ENCODE measurements around the gene NME3. TPM values are rescaled to one million over a fixed set of nuclear protein-coding genes. Genes with fewer than 3 reads are reported as not detected.

NME3 gene
- total and polyA plus RNA-seq, 2 donors (not counting 3 experiments of a cell fraction or from before 2014, with no cell fraction given), result 38.2 to 74.4 TPM

DNA sequence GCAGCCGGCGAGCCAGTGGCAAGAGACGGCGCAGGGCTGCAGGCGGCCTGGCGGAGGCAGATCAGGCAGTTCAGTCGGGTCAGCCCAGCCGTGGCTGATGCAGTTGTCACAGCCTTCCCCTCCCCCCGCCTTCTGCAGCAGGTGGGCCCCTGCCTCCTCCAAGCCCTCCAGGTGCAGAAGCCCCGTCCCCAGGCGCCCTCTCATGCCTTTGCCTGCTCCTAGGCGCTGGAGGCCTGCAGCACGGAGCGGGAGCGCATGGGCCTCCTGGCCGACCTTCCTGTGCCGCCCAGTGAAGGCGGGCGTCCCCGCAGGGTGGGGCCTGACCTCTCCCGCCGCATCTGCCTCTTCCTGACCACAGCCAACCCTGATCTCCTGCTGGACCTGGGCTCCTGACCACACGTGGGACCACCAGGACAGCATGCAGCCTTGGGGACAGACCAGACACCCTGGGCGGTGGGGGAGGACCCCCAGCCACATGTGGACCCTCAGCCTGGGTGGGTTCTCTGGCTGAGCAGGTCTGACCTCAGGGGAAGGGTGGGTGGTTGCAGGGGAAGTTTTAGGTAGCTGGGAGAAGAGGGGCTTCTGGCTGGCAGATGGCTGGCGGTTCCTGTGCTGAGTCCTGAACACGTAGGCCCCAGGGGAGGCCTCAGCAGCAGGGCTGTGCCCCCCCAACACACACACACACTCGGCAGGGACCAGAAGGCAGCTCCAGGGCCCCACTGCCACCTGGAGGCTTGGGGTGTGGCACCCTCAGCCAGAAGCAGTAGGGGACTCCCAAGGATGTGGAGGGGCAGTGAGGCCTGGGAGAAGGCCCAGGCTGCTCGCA lies 4.7 kb upstream of the NME3 start:
- H2AFZ ChIP-seq (ENCODE audit: low read depth, low read length), result no peak overlapping the region
- H3K9me1 ChIP-seq (replicated peaks; ENCODE audit: control insufficient read depth, extremely low read depth, insufficient read depth, low read length), result no peaks in the 10 kb centered on the region
- no peak for FAIRE-seq
- H3K9me3 ChIP-seq (replicated peaks; ENCODE audit: control insufficient read depth, insufficient read depth, low read length), result no peaks in the 10 kb centered on the region
- dilution Hi-C loops (cut with MboI; ENCODE audit: extremely low pct_ligation_motif_present, low sequenced_read_pairs), result no loop called here
- peaks cover 17% of the 10 kb centered on the region for H3K79me2 ChIP-seq (ENCODE audit: control insufficient read depth, insufficient read depth, low read length)
- peaks cover 14% of the 10 kb centered on the region for H3K4me1 ChIP-seq (ENCODE audit: control insufficient read depth, extremely low read depth, insufficient read depth, low read length)
- no peak overlapping the region for H3K4me2 ChIP-seq (ENCODE audit: insufficient read depth, low read length)
- DNase-seq (ENCODE audit: low read depth, low spot score), result no peak
- H4K20me1 ChIP-seq (replicated peaks; ENCODE audit: control insufficient read depth, extremely low read depth, insufficient read depth, low read length), result no peaks in the 10 kb centered on the region
- H3K27ac ChIP-seq (ENCODE audit: insufficient read depth, low read depth, low read length), result no peak overlapping the region
- H3K4me3 ChIP-seq (replicated peaks in 1 of 3; ENCODE audit: insufficient read depth in 1 of 3, low read depth in 1 of 3, low read length in 3 of 3), result no peak overlapping the region
- no peak overlapping the region for H3K9ac ChIP-seq (replicated peaks; ENCODE audit: extremely low read depth, insufficient read depth, low read length)
- CTCF ChIA-PET, result no interaction called here
- POLR2A ChIA-PET, result no interaction called here
- BruUV-seq (replicated peaks), result no TSS peak
- intact Hi-C loops (cut with micrococcal nuclease), result no loop called here
- TF ChIP-seq JUN (IDR thresholded peaks at IDR 0.05; ENCODE audit: borderline replicate concordance, insufficient read depth, insufficient read length, low read depth) (no peak), EZH2 (IDR thresholded peaks at IDR 0.05; ENCODE audit: borderline replicate concordance, low read depth, low read length, severe bottlenecking) (no peak), MYC (IDR thresholded peaks at IDR 0.05; ENCODE audit: low read depth, low read length) (no peak), FOS (IDR thresholded peaks at IDR 0.05; ENCODE audit: borderline replicate concordance, insufficient read depth, low read length) (no peak), POLR2A (IDR thresholded peaks at IDR 0.05; ENCODE audit: low read depth, low read length) (no peak), POLR2AphosphoS5 (IDR thresholded peaks at IDR 0.05; ENCODE audit: insufficient read depth, low read depth, low read length) (no peak), GATA2 (IDR thresholded peaks at IDR 0.05; ENCODE audit: insufficient read depth, insufficient read length, low read depth, low read length) (no peak)
- TF ChIP-seq, protein P1, sequence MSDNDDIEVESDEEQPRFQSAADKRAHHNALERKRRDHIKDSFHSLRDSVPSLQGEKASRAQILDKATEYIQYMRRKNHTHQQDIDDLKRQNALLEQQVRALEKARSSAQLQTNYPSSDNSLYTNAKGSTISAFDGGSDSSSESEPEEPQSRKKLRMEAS (IDR thresholded peaks at IDR 0.05; ENCODE audit: insufficient read depth, insufficient read length), result no peak
- TF ChIP-seq, protein P2, sequence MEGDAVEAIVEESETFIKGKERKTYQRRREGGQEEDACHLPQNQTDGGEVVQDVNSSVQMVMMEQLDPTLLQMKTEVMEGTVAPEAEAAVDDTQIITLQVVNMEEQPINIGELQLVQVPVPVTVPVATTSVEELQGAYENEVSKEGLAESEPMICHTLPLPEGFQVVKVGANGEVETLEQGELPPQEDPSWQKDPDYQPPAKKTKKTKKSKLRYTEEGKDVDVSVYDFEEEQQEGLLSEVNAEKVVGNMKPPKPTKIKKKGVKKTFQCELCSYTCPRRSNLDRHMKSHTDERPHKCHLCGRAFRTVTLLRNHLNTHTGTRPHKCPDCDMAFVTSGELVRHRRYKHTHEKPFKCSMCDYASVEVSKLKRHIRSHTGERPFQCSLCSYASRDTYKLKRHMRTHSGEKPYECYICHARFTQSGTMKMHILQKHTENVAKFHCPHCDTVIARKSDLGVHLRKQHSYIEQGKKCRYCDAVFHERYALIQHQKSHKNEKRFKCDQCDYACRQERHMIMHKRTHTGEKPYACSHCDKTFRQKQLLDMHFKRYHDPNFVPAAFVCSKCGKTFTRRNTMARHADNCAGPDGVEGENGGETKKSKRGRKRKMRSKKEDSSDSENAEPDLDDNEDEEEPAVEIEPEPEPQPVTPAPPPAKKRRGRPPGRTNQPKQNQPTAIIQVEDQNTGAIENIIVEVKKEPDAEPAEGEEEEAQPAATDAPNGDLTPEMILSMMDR (IDR thresholded peaks at IDR 0.05; ENCODE audit: extremely low read depth in 1 of 2, insufficient read depth in 1 of 2, low read depth in 1 of 2, low read length in 2 of 2), result no peak
- H3K27me3 ChIP-seq (ENCODE audit: control insufficient read depth in 2 of 2, insufficient read depth in 2 of 2, low read length in 2 of 2), result no peaks in the 10 kb centered on the region
- peaks cover 0 to 44% of the 10 kb centered on the region in 2 experiments for H3K36me3 ChIP-seq (ENCODE audit: control insufficient read depth in 2 of 2, extremely low read depth in 1 of 2, insufficient read depth in 2 of 2, low read length in 2 of 2)

Measured in endothelial cell of umbilical vein (primary cell).